GM12873 (cell line): ENCODE measurements around the gene CPSF4.

Source experiments
- TF ChIP-seq, protein P1 (sequence below): IDR thresholded peaks from 2 replicates; pipeline ENCODE4 v1.5.1; 2012; ENCODE audit warnings: low read depth, mild to moderate bottlenecking, moderate library complexity, low read length, control low read depth; ENCODE audit not compliant: insufficient read depth; ENCODE audit errors: missing control alignments

CPSF4 gene

GRCh38 chr7:99394188-99394502 lies 44.6 kb upstream of the CPSF4 start:
- TF ChIP-seq, protein P1, sequence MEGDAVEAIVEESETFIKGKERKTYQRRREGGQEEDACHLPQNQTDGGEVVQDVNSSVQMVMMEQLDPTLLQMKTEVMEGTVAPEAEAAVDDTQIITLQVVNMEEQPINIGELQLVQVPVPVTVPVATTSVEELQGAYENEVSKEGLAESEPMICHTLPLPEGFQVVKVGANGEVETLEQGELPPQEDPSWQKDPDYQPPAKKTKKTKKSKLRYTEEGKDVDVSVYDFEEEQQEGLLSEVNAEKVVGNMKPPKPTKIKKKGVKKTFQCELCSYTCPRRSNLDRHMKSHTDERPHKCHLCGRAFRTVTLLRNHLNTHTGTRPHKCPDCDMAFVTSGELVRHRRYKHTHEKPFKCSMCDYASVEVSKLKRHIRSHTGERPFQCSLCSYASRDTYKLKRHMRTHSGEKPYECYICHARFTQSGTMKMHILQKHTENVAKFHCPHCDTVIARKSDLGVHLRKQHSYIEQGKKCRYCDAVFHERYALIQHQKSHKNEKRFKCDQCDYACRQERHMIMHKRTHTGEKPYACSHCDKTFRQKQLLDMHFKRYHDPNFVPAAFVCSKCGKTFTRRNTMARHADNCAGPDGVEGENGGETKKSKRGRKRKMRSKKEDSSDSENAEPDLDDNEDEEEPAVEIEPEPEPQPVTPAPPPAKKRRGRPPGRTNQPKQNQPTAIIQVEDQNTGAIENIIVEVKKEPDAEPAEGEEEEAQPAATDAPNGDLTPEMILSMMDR, result no peak

DNA sequence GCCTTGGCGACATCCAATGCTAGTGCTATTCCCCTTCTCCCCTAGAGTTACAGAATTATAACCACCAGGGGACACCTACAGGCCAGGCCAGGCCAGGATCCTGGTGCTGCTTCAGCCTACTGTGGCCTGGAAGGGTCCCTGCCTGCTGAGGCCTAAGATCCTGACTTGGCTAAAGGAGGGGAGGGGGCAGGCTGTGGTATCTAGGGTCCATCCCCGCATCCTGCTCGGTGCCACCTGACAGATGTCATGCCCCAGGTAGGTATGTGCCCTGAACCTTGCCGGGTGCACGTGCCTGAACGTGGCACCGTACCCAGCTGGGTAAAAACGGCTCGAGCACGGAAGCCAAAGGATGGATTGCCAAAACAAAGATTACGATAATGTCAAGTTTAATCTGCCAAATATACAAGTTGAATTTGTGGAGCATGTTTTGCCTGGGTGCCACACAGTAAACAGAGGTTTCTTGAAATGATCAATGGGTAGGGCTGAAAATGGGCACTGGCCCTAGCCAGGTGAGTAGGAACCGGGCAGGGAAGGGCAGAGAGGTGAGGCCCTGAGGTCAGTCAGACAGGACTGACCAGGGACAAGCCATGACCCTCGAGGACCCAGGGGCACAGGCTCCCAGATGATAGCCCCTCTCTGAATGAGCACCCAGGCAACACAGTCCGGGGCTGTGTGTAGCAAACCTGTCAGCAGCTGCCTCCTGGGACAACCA lies 43.0 kb upstream of the CPSF4 start:
- TF ChIP-seq, protein P1, result no peak

DNA sequence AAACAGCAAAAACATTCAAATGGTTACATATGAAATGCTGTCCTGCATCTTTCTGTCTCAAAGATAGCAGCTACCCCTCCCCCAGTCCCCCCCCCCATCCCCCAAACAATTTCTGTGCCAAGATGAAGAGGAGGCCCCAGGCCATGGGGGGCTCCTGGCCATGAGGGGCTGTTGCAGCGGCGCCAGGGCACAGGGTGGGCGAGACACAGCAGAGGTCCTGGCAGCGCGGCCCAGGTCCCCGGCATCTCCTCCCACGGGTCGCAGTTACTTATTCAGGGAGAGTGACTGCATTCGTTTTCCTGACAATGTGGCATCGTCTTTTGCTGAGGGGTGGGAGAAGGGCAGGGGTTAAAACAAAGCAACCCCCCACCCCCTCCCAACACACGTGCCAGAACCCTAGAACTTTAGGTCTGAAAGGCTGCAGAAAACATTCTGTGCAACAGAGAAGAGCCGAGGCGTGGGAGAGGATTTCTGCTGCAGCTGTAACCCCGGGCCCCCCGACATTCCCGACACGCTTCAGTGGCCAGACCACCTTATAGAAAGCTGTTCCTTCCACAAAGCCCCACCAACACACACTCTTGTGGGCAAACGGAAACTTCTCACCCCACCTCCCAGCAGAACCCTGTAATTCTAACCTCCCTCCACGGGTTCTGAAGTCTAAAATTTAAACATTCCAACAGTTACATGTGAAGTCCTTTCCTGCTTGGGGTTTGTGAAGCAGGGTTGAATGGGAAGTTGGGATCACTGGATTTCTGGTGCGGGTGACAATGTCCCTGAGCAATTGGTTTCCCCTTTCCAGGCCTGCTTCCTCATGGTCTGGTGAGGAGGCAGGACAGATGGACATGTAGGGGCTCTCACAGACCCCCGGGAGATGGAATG lies 42.1 kb upstream of the CPSF4 start:
- TF ChIP-seq, protein P1, result no peak

DNA sequence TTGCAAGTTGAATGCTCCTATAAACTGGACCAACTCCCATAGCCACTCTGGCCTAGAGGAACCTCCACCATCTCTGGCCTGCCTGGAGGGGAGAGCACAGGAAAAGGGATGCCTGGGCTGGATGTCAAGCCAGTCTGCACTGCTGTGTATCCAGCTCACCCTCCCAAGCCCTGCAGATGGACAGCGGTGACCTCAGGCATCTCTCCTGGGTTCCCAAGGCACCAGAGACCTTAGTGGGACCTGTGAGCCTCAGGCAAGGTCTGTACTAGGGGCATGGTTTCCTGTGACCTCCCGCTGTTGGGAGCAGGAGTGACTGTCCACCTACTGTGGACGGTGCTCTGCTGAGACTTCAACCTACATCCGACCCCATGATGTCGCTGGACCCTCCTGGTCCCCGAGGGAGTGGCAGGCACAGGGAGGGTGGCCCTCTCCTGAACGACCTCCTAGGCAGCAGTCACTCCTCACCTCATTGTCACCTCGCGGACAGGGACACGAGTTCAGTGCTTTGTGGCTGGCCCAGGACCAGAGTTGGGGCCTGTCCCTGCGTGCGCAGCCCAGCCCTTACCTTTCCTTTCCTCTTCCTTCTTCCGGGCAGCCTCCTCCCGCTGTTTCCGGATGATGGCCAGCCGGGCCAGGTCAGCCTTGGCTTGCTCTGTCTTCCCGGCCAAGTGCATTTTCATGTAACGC lies 41.3 kb upstream of the CPSF4 start:
- TF ChIP-seq, protein P1, result no peak

GRCh38 chr7:99398891-99399445 lies 39.8 kb upstream of the CPSF4 start:
- TF ChIP-seq, protein P1, result no peak

- TF ChIP-seq, protein P1, result no peak
These were observed 39.1 kb upstream of the CPSF4 start for GRCh38 chr7:99399597-99399996.

DNA sequence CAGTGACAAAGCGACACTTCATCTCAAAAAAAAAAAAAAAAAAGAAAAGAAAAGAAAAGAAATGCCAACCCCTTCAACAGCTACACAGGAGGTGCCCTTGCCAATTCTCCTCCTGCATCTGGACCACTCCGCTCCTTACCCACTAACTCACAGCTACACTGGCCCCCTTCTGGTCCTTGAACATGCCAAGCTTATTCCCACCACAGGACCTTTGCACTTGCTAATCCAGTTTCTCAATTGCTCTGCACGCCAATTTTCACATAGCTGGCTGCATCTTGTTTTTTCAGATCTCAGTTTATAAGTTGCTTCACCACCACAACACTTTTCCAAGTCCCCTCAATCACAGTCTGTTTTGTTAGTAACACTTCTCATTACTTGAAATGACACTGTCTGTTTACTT lies 35.9 kb upstream of the CPSF4 start:
- TF ChIP-seq, protein P1, result no peak
